GM12878 (cell line): ENCODE measurements around the gene FOSL1. TPM values are rescaled to one million over a fixed set of nuclear protein-coding genes. Genes with fewer than 3 reads are reported as not detected.

Source experiments
- ATAC-seq: fragments of 200-7000 bp; cut with Tn5 transposase; 3 replicates; pipeline ENCODE4 v1.9.1; 2020; ENCODE audit warnings: mild to moderate bottlenecking, moderate library complexity
- BruUV-seq: library from RNA; stranded (reverse); fragments of 400-500 nt; replicated peaks from 2 replicates; lab custom pipeline; 2021; lab: Mats Ljungman, UMichigan
- CTCF ChIA-PET: fragments of 300-600 bp; sonication (Branson Sonifier 250); formaldehyde crosslinking; extraction: SDS; loops from one replicate; lab custom pipeline; 2021; ENCODE audit warnings: inconsistent platforms; lab: Yijun Ruan, JAX
- POLR2A ChIA-PET: fragments of 350-600 bp; formaldehyde crosslinking; extraction: SDS; loops from one replicate; lab custom pipeline; 2021; ENCODE audit warnings: inconsistent platforms; lab: Charles Lee
- RAD21 ChIA-PET: fragments of 300-600 bp; sonication (Branson Sonifier 250); formaldehyde crosslinking; loops from one replicate; lab custom pipeline; 2023; ENCODE audit warnings: antibody characterized with exemption; ENCODE audit not compliant: unreplicated experiment; lab: Charles Lee
- SMC1A ChIA-PET: fragments of 300-600 bp; sonication (Branson Sonifier 250); formaldehyde crosslinking; loops from one replicate; lab custom pipeline; 2023; ENCODE audit not compliant: unreplicated experiment, uncharacterized antibody; lab: Charles Lee
- DNase-seq: peaks from one replicate; pipeline ENCODE4 v3.0.0-alpha.2; 2011; ENCODE audit warnings: low read depth, low spot score
- FAIRE-seq: peaks from 3 replicates; lab custom pipeline; 2011; peaks lifted over from hg19 to GRCh38; lab: Jason Lieb, UNC
- H2AFZ ChIP-seq: 2 replicates; pipeline ENCODE4 v1.6.0; 2011; ENCODE audit warnings: low read depth, low read length, control low read depth; ENCODE audit not compliant: control insufficient read depth
- H3K27ac ChIP-seq: 2 replicates; pipeline ENCODE4 v1.5.1; 2011; ENCODE audit warnings: control low read depth; ENCODE audit not compliant: control insufficient read depth, insufficient read depth
- H3K27me3 ChIP-seq, 2 experiments: replicated peaks in 1 of 2; 2 replicates each; pipeline versions ENCODE4 v1.6.0 to v1.6.1; 2011; ENCODE audit warnings: low read length in 1 of 2; ENCODE audit not compliant: control insufficient read depth in 2 of 2, insufficient read depth in 2 of 2
- H3K36me3 ChIP-seq, 2 experiments: 2 replicates each; pipeline ENCODE4 v1.5.1; 2011; ENCODE audit warnings: low read length in 1 of 2; ENCODE audit not compliant: control insufficient read depth in 2 of 2, insufficient read depth in 2 of 2
- H3K4me1 ChIP-seq: 2 replicates; pipeline ENCODE4 v1.6.1; 2011; ENCODE audit warnings: mild to moderate bottlenecking, low read length, moderate library complexity, mixed read lengths; ENCODE audit not compliant: control insufficient read depth, insufficient read depth
- H3K4me2 ChIP-seq: 2 replicates; pipeline ENCODE4 v1.6.0; 2011; ENCODE audit warnings: control low read depth; ENCODE audit not compliant: control insufficient read depth, insufficient read depth
- H3K4me3 ChIP-seq: fragments of 200-600 bp; sonication (generic); 2 replicates; pipeline ENCODE4 v1.5.1; 2016
- H3K79me2 ChIP-seq: 2 replicates; pipeline ENCODE4 v1.6.0; 2011; ENCODE audit warnings: low read length; ENCODE audit not compliant: control insufficient read depth, insufficient read depth
- H3K9ac ChIP-seq: 2 replicates; pipeline ENCODE4 v1.8.0; 2011; ENCODE audit warnings: low read length, control low read depth, mixed read lengths; ENCODE audit not compliant: control insufficient read depth, insufficient read depth
- H3K9me3 ChIP-seq: replicated peaks from 3 replicates; pipeline ENCODE4 v1.5.1; 2011; ENCODE audit warnings: mild to moderate bottlenecking, low read length; ENCODE audit not compliant: control insufficient read depth, insufficient read depth
- H4K20me1 ChIP-seq: 2 replicates; pipeline ENCODE4 v1.6.0; 2011; ENCODE audit not compliant: control insufficient read depth, insufficient read depth
- ETV6 ChIP-seq, 2 experiments: fragments of 450-650 bp in 1 of 2; IDR thresholded peaks in 1 of 2; conservative IDR thresholded peaks in 1 of 2; 2 replicates each; pipeline ENCODE4 v1.6.1; 2014; ENCODE audit warnings: antibody characterized with exemption in 1 of 2, borderline replicate concordance in 1 of 2, low read depth in 1 of 2, mild to moderate bottlenecking in 1 of 2, moderate library complexity in 1 of 2
- ZZZ3 ChIP-seq: IDR thresholded peaks from 2 replicates; pipeline ENCODE4 v1.6.1; 2011; ENCODE audit warnings: low read depth; ENCODE audit not compliant: control insufficient read depth, insufficient read length
- WGBS: methylation state at CpG from one replicate; pipeline ENCODE4 v1.1.6; 2016; ENCODE audit warnings: low lambda C conversion rate; ENCODE audit not compliant: insufficient replicate concordance, insufficient coverage; ENCODE audit errors: missing lambda C conversion rate; 5-methylcytosine and 5-hydroxymethylcytosine counted together
- in situ Hi-C: fragments of 300-500 bp; cut with MboI; formaldehyde crosslinking; loops from 9 replicates; pipeline ENCODE4 v1.14.3; 2018; ENCODE audit warnings: mixed read lengths
- intact Hi-C: fragments of 100-400 bp; cut with micrococcal nuclease; formaldehyde crosslinking; loops from one replicate; pipeline ENCODE4 v1.14.2; 2022; ENCODE audit not compliant: unreplicated experiment
- polyA plus RNA-seq, 11 experiments: library from polyadenylated mRNA; depleted of rRNA in 4 of 11; unstranded in 6 of 11; stranded (reverse) in 5 of 11; fragments of >200 nt; fragmentation: Nextera tagmentation in 4 of 11; fragmentation: Illumina TruSeq in 1 of 11; extraction: Ambion mirVana in 4 of 11; extraction: Trizol in 1 of 11; gene quantifications; 1 replicate in 1 of 11; 2 replicates in 10 of 11; pipeline versions ENCODE4 v1.2.1 to v1.2.3, GENCODE V29; 2011 to 2016; ENCODE audit warnings: inconsistent platforms in 2 of 11, missing spikeins in 2 of 11, low read depth in 1 of 11
- total RNA-seq, 4 experiments: library from RNA; depleted of rRNA in 3 of 4; stranded (reverse); fragments of >200 nt in 3 of 4; fragmentation: Illumina TruSeq in 1 of 4; extraction: Trizol in 1 of 4; gene quantifications; 2 replicates each; pipeline versions ENCODE4 v1.2.1 to v1.2.3, GENCODE V29; 2013 to 2021

FOSL1 gene
- total and polyA plus RNA-seq, 10 of the 15 experiments (the other 5 are each of a cell fraction or from before 2014, with no cell fraction given): 0.82 to 5.4 (median 2.1) TPM

DNA sequence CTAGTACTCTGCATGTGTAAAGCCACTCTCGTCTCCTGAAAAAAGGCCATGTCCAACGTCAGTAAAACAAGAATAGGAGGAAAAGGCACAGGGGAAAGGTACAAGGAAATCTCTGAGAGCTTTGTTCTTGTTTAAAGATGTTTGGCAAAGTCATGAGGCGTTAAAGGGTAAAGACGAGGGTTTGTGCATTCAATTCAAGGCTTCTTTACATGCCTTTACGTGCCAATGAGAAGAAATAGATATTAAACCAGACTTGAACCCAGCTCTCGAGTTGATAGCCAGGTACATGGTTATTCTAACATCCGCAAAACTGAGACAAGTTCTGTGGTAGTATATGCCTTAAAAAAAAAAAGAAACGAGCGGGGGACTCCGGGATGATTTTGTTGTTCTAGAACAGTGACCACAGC is 41.5 kb downstream of the FOSL1 start:
- ChIA-PET CTCF (interaction anchor here (0.8 to 5.7 kb wide), 13 partner anchors 12 to 220 kb away, joined by 3 to 146 read pairs (median 4); partner anchors contain the start of genes CCDC85B, EFEMP2, FIBP and KAT5), SMC1A (interaction anchor here (1.4 to 4.3 kb wide), 6 partner anchors 12 to 205 kb away, joined by 3 to 52 read pairs (median 10); partner anchors contain the start of genes CCDC85B, FIBP and KAT5), POLR2A (interaction anchor here (0.6 to 5.6 kb wide), 21 partner anchors 10 to 277 kb away, joined by 3 to 155 read pairs (median 5); partner anchors contain the start of genes BANF1, CCDC85B, EFEMP2 and EIF1AD), RAD21 (interaction anchor here (1.3 to 5.0 kb wide), 6 partner anchors 13 to 277 kb away, joined by 3 to 76 read pairs (median 4); partner anchors contain the start of genes CCDC85B, FIBP and KAT5)
- H3K9me3 ChIP-seq: no peaks in the 10 kb centered on the region
- H3K4me1 ChIP-seq: peaks cover 25% of the 10 kb centered on the region
- no peak for FAIRE-seq
- peak overlapping the region; percentile 76 for H3K4me3 ChIP-seq
- peaks cover 19% of the 10 kb centered on the region for H4K20me1 ChIP-seq
- TF ChIP-seq ETV6 (conservative IDR thresholded peaks at IDR 0.05 in 1 of 2, IDR thresholded peaks at IDR 0.05 in 1 of 2; ENCODE audit: borderline replicate concordance in 1 of 2, low read depth in 1 of 2) (0 out of 4 replicates have a peak, but pooled peaks of 1 of the 2 experiments have one; percentile 5), ZZZ3 (no peak)
- DNase-seq: no peak
- H3K4me2 ChIP-seq: peak overlapping the region; percentile 99
- H3K27me3 ChIP-seq: no peaks in the 10 kb centered on the region
- H3K9ac ChIP-seq: peak overlapping the region; percentile 97
- no TSS peak for BruUV-seq
- H2AFZ ChIP-seq: peak overlapping the region; percentile 78
- intact Hi-C loops: loop anchor here (1.0 to 5.0 kb wide), 4 partner anchors 30 to 195 kb away; partner anchors contain the start of genes BANF1, EIF1AD, FIBP and SF3B2
- H3K27ac ChIP-seq: peak overlapping the region; percentile 100
- peaks cover 29 to 36% of the 10 kb centered on the region in 2 experiments; a peak in 3 of 4 replicates for H3K36me3 ChIP-seq
- WGBS: 1% methylated on average over 10 of the region's 10 CpGs
- no peak for ATAC-seq
- in situ Hi-C loops: loop anchor here (25.0 kb wide), 1 partner anchor 1621 kb away; the partner anchor contains the start of genes DNAJC4, FKBP2, NUDT22 and PPP1R14B
- peaks cover 66% of the 10 kb centered on the region for H3K79me2 ChIP-seq
